Measurements from ENCODE around the gene SEC14L1.

The SEC14L1 gene

GRCh38 chr17:77212833-77213777 lies 72.3 kb downstream of the SEC14L1 start:
- H3K27ac Mint-ChIP-seq: peak overlapping the region; percentile 83
- H3K36me3 Mint-ChIP-seq: peaks cover 95% of the 10 kb centered on the region
- ATAC-seq: no peak
- H3K9me3 Mint-ChIP-seq: no peaks in the 10 kb centered on the region
- H3K27me3 Mint-ChIP-seq: no peaks in the 10 kb centered on the region
- H3K4me1 Mint-ChIP-seq: peaks cover 42% of the 10 kb centered on the region
- peak overlapping the region; percentile 52 for H3K4me3 Mint-ChIP-seq

- ATAC-seq: no peak
- no peak overlapping the region for H3K27ac Mint-ChIP-seq
- H3K4me1 Mint-ChIP-seq: peaks cover 42% of the 10 kb centered on the region
- peaks cover 95% of the 10 kb centered on the region for H3K36me3 Mint-ChIP-seq
- H3K27me3 Mint-ChIP-seq: no peaks in the 10 kb centered on the region
- no peaks in the 10 kb centered on the region for H3K9me3 Mint-ChIP-seq
- no peak overlapping the region for H3K4me3 Mint-ChIP-seq
These were observed 73.0 kb downstream of the SEC14L1 start for GRCh38 chr17:77213778-77214132.

DNA sequence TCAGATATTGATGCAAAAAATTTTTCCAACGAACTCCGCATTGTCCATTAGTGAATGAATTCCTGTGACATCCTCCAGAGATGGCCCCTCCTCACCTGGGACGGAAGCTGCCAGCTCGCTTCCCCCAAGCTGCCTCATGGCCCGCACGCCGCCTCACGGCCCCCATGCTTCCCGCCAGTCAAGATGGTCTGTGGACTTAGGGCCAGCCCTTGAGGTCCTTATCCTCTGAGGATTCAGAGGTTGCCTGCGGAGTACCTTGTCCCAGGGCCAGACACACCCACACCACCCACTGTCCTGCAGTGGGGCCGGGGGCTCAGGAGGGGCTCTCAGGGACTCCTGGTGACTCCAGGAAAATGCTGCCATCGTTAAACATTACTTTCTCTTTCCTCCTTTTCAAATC lies 73.6 kb downstream of the SEC14L1 start:
- peaks cover 42% of the 10 kb centered on the region for H3K4me1 Mint-ChIP-seq
- H3K27ac Mint-ChIP-seq: no peak overlapping the region
- H3K27me3 Mint-ChIP-seq: no peaks in the 10 kb centered on the region
- peaks cover 95% of the 10 kb centered on the region for H3K36me3 Mint-ChIP-seq
- no peaks in the 10 kb centered on the region for H3K9me3 Mint-ChIP-seq
- no peak overlapping the region for H3K4me3 Mint-ChIP-seq
- no peak for ATAC-seq

GRCh38 chr17:77214743-77215142 lies 74.0 kb downstream of the SEC14L1 start:
- Mint-ChIP-seq H3K27ac (no peak overlapping the region), H3K4me3 (no peak overlapping the region), H3K9me3 (no peaks in the 10 kb centered on the region), H3K27me3 (no peaks in the 10 kb centered on the region), H3K36me3 (peaks cover 91% of the 10 kb centered on the region), H3K4me1 (peaks cover 42% of the 10 kb centered on the region)
- ATAC-seq: no peak

- Mint-ChIP-seq H3K9me3 (no peaks in the 10 kb centered on the region), H3K27me3 (no peaks in the 10 kb centered on the region), H3K27ac (no peak overlapping the region), H3K4me3 (no peak overlapping the region), H3K4me1 (peaks cover 36% of the 10 kb centered on the region), H3K36me3 (peaks cover 85% of the 10 kb centered on the region)
- no peak for ATAC-seq
These were observed 74.5 kb downstream of the SEC14L1 start for GRCh38 chr17:77215281-77215680.

DNA sequence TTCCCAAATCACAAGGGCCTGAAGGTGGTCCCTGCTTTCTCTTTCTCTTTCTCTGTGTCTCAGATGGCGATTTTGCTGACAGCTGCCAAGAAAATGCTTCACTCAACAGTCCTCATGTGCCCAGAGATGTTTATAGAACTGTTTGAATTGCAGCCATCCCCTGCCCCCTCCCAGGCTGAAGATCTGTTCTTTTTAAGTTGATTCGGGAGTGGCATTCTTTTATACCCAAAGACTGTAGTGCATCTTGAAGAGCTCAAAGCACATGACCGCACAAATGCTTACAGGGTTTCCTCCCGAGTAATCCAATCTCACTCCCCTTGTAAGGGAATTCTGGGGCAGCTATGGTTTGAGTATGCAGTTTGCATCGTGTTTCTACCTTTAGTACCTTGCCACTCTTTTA lies 75.7 kb downstream of the SEC14L1 start:
- H3K9me3 Mint-ChIP-seq: no peaks in the 10 kb centered on the region
- ATAC-seq: no peak
- H3K36me3 Mint-ChIP-seq: peaks cover 73% of the 10 kb centered on the region
- H3K4me1 Mint-ChIP-seq: peaks cover 24% of the 10 kb centered on the region
- no peak overlapping the region for H3K27ac Mint-ChIP-seq
- H3K27me3 Mint-ChIP-seq: no peaks in the 10 kb centered on the region
- no peak overlapping the region for H3K4me3 Mint-ChIP-seq

GRCh38 chr17:77217123-77217522 lies 76.4 kb downstream of the SEC14L1 start:
- Mint-ChIP-seq H3K27me3 (no peaks in the 10 kb centered on the region), H3K9me3 (no peaks in the 10 kb centered on the region), H3K27ac (no peak overlapping the region), H3K4me1 (peaks cover 18% of the 10 kb centered on the region), H3K4me3 (no peak overlapping the region), H3K36me3 (peaks cover 67% of the 10 kb centered on the region)
- ATAC-seq: no peak

- H3K27ac Mint-ChIP-seq: no peak overlapping the region
- H3K36me3 Mint-ChIP-seq: peaks cover 64% of the 10 kb centered on the region
- no peaks in the 10 kb centered on the region for H3K27me3 Mint-ChIP-seq
- H3K9me3 Mint-ChIP-seq: no peaks in the 10 kb centered on the region
- H3K4me3 Mint-ChIP-seq: no peak overlapping the region
- H3K4me1 Mint-ChIP-seq: peaks cover 14% of the 10 kb centered on the region
- ATAC-seq: no peak
These were observed 76.8 kb downstream of the SEC14L1 start for GRCh38 chr17:77217566-77217965.

GRCh38 chr17:77218902-77219301 lies 78.1 kb downstream of the SEC14L1 start:
- ATAC-seq: no peak
- peaks cover 50% of the 10 kb centered on the region for H3K36me3 Mint-ChIP-seq
- H3K4me3 Mint-ChIP-seq: no peak overlapping the region
- no peak overlapping the region for H3K27ac Mint-ChIP-seq
- H3K4me1 Mint-ChIP-seq: peaks cover 5% of the 10 kb centered on the region
- H3K27me3 Mint-ChIP-seq: no peaks in the 10 kb centered on the region
- H3K9me3 Mint-ChIP-seq: no peaks in the 10 kb centered on the region

GRCh38 chr17:77222356-77222755 lies 81.6 kb downstream of the SEC14L1 start:
- ATAC-seq: no peak
- Mint-ChIP-seq H3K4me1 (no peaks in the 10 kb centered on the region), H3K4me3 (no peak overlapping the region), H3K27ac (no peak overlapping the region), H3K27me3 (no peaks in the 10 kb centered on the region), H3K9me3 (peaks cover 2% of the 10 kb centered on the region), H3K36me3 (peaks cover 19% of the 10 kb centered on the region)

GRCh38 chr17:77223642-77224420 lies 83.1 kb downstream of the SEC14L1 start:
- Mint-ChIP-seq H3K27ac (no peak overlapping the region), H3K36me3 (peaks cover 5% of the 10 kb centered on the region), H3K9me3 (peaks cover 2% of the 10 kb centered on the region), H3K4me3 (no peak overlapping the region), H3K27me3 (peaks cover 5% of the 10 kb centered on the region), H3K4me1 (no peaks in the 10 kb centered on the region)
- no peak for ATAC-seq

DNA sequence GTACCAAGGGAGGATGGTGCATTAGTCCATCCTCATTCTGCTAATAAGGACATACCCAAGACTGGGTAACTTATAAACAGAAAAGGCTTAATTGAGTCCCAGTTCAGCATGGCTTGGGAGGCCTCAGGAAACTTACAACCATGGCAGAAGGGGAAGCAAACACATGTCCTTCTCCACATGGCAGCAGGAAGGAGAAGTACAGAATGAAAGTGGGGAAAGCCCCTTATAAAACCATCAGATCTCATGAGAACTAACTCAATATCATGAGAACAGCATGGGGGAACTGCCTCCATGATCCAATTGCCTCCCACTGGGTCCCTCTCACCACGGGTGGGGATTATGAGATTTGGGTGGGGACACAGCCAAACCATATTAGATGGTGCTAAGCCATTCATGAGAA lies 84.5 kb downstream of the SEC14L1 start:
- Mint-ChIP-seq H3K36me3 (no peaks in the 10 kb centered on the region), H3K27ac (no peak overlapping the region), H3K27me3 (peaks cover 8% of the 10 kb centered on the region), H3K4me1 (no peaks in the 10 kb centered on the region), H3K9me3 (peaks cover 2% of the 10 kb centered on the region), H3K4me3 (no peak overlapping the region)
- ATAC-seq: no peak

DNA sequence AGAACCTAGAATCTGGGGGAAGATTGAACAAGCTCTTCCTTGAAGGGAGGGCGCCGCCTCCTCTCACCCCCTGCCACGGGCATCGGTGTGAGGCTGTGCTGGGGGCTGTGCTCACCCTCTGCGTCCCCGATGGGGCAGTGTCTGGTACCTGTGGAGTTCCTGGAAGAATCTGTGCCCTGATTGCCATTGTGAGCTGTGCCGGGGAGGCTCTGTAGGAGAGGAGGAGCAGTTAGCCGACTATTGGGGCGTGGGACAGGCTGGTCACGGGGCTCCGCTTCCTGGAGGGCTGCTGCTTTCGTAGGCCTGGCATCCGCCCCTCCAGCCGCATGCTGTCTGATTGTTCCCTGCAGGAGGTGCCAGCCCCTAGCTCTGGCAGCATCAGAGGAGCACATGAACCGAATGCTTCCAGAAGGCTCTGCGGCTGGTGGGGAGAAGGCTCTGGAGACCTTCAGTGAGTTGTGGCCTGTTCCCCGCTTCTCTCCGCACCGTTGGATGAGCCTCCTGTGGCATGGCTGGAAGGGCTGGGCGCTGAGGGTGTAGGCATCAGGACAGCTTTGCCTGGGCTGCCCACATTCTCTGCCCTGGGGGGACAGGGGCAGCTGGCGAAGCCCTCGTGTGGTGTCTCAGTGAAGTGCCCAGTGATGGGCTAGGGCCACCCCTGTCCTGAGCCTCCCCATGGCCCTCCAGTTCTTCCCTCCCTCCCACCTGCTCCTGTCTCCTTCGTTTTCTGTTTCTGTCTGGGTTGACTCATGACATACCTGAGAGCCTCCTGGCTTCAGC lies 86.9 kb downstream of the SEC14L1 start:
- no peaks in the 10 kb centered on the region for H3K36me3 Mint-ChIP-seq
- H3K4me3 Mint-ChIP-seq: no peak overlapping the region
- H3K9me3 Mint-ChIP-seq: peaks cover 2% of the 10 kb centered on the region
- H3K4me1 Mint-ChIP-seq: no peaks in the 10 kb centered on the region
- H3K27me3 Mint-ChIP-seq: peaks cover 8% of the 10 kb centered on the region
- no peak for ATAC-seq
- no peak overlapping the region for H3K27ac Mint-ChIP-seq

GRCh38 chr17:77228241-77228752 lies 87.5 kb downstream of the SEC14L1 start:
- H3K4me1 Mint-ChIP-seq: peaks cover 4% of the 10 kb centered on the region
- no peak for ATAC-seq
- H3K36me3 Mint-ChIP-seq: peaks cover 3% of the 10 kb centered on the region
- H3K4me3 Mint-ChIP-seq: no peak overlapping the region
- H3K9me3 Mint-ChIP-seq: peaks cover 5% of the 10 kb centered on the region
- H3K27me3 Mint-ChIP-seq: peaks cover 8% of the 10 kb centered on the region
- no peak overlapping the region for H3K27ac Mint-ChIP-seq

DNA sequence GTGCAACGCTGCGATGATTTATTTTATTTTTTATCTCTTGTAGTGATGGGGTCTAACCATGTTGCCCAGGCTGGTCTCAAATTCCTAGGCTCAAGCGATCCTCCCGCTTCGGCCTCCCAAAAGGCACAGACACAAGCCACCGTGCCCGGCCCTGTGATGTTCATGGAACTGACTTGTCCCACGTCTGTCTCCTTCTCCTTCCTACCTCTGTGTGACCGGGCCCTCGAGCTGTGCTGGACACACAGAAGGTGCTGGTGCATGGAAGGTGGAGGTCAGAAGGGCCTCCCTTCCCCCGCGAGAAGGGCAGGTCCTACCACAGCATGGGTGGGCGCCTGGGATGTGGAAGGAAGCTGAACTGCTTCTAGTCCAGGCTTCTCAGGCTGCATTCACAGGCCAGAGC lies 88.0 kb downstream of the SEC14L1 start:
- no peak overlapping the region for H3K27ac Mint-ChIP-seq
- H3K4me3 Mint-ChIP-seq: no peak overlapping the region
- H3K9me3 Mint-ChIP-seq: peaks cover 5% of the 10 kb centered on the region
- peaks cover 9% of the 10 kb centered on the region for H3K4me1 Mint-ChIP-seq
- ATAC-seq: no peak
- peaks cover 6% of the 10 kb centered on the region for H3K36me3 Mint-ChIP-seq
- peaks cover 8% of the 10 kb centered on the region for H3K27me3 Mint-ChIP-seq

All from stimulated activated memory B cell treated with anti-CD40 and anti-IgM and Interleukin-4, amounts not matched to agents 10 μg/mL and 1 μg/mL and 100 μg/mL, for 72 hours (primary cell).